Body of pancreas (tissue), 4 donors: ENCODE data around the gene LRRC37A3. TPM values are rescaled to one million over a fixed set of nuclear protein-coding genes. Genes with fewer than 3 reads are reported as not detected.

Experiments
- ATAC-seq: fragments of 150-250 bp; one replicate; pipeline ENCODE4 v1.9.1; 2016
- DNase-seq, 4 donors: peaks; one replicate each; pipeline ENCODE4 v3.0.0-alpha.2; 2019
- H3K27ac ChIP-seq, 4 donors: fragments of 200-600 bp; sonication (generic); 1 replicate in 3 of 4; 2 replicates in 1 of 4; pipeline versions ENCODE4 v1.5.1 to v1.6.1; 2016 to 2019; ENCODE audit warnings: mild to moderate bottlenecking in 1 of 4, mixed read lengths in 1 of 4, moderate library complexity in 1 of 4
- H3K27me3 ChIP-seq, 2 donors: fragments of 200-600 bp; sonication (generic); one replicate each; pipeline ENCODE4 v1.6.0; 2016; ENCODE audit warnings: mild to moderate bottlenecking in 1 of 2
- H3K36me3 ChIP-seq, 2 donors: fragments of 200-600 bp; sonication (generic); replicated peaks in 1 of 2; 2 replicates each; pipeline ENCODE4 v1.5.1; 2016; ENCODE audit warnings: low read depth in 2 of 2; ENCODE audit not compliant: insufficient read depth in 1 of 2
- H3K4me1 ChIP-seq: fragments of 200-600 bp; sonication (generic); one replicate; pipeline ENCODE4 v1.6.0; 2016
- H3K4me3 ChIP-seq, 2 donors: fragments of 200-600 bp; sonication (generic); 1 replicate in 1 of 2; 2 replicates in 1 of 2; pipeline ENCODE4 v1.5.1; 2016 to 2019
- H3K9me3 ChIP-seq, 3 donors: fragments of 200-600 bp; sonication (generic); 1 replicate in 2 of 3; 2 replicates in 1 of 3; pipeline ENCODE4 v1.5.1; 2016
- CTCF ChIP-seq, 7 experiments: fragments of 450-650 bp in 4 of 7; fragments of 200-600 bp in 3 of 7; sonication (generic) in 3 of 7; IDR thresholded peaks; one replicate each; pipeline ENCODE4 v1.5.1; 2016 to 2019; ENCODE audit warnings: antibody characterized with exemption in 7 of 7
- POLR2A ChIP-seq, 3 donors: fragments of 450-650 bp; IDR thresholded peaks; one replicate each; pipeline ENCODE4 v1.6.1; 2016; ENCODE audit warnings: antibody characterized with exemption in 3 of 3, mild to moderate bottlenecking in 2 of 3
- WGBS, 2 donors: methylation state at CpG; one replicate each; pipeline ENCODE4 v1.1.5; 2017; 5-methylcytosine and 5-hydroxymethylcytosine counted together
- intact Hi-C: fragments of 100-400 bp; cut with DNase I; formaldehyde crosslinking; loops from one replicate; pipeline ENCODE4 v1.15.1; 2023
- total RNA-seq, 2 donors: library from RNA; depleted of rRNA; stranded (reverse); fragments of >200 nt; gene quantifications; one replicate each; pipeline ENCODE4 v1.1.0, GENCODE V29; 2016

The LRRC37A3 gene
- total RNA-seq, 2 donors from 2014 or later = 2.6 to 6.0 TPM

GRCh38 chr17:64941045-64941444 lies 21.8 kb upstream of the LRRC37A3 start:
- Histone ChIP-seq H3K27me3 (no peaks in the 10 kb centered on the region), H3K4me3 (no peak overlapping the region), H3K36me3 (no peaks in the 10 kb centered on the region), H3K9me3 (no peaks in the 10 kb centered on the region), H3K27ac (no peak overlapping the region), H3K4me1 (no peaks in the 10 kb centered on the region)
- DNase-seq (no peak), ATAC-seq (no peak)
- 93% methylated on average over 3 of the region's 3 CpGs for WGBS, 2 donors
- intact Hi-C loops = no loop called here
- no peak for TF ChIP-seq CTCF (IDR thresholded peaks at IDR 0.05)
- TF ChIP-seq POLR2A (IDR thresholded peaks at IDR 0.05) = no peak

- intact Hi-C loops = no loop called here
These were observed 20.8 kb upstream of the LRRC37A3 start for GRCh38 chr17:64940055-64940454.

GRCh38 chr17:64938925-64939474 lies 19.7 kb upstream of the LRRC37A3 start:
- Histone ChIP-seq H3K36me3 (no peaks in the 10 kb centered on the region), H3K4me3 (no peak overlapping the region), H3K27ac (no peak overlapping the region), H3K4me1 (no peaks in the 10 kb centered on the region), H3K9me3 (no peaks in the 10 kb centered on the region), H3K27me3 (no peaks in the 10 kb centered on the region)
- DNase-seq (peak in 3 of 4 donors; percentile 38 to 51 (median 42)), ATAC-seq (no peak)
- 47 to 67% methylated on average over 9 to 11 of the region's 11 CpGs for WGBS, 2 donors
- TF ChIP-seq CTCF (IDR thresholded peaks at IDR 0.05) = peak in 6 of 7 experiments; percentile 10 to 41 (median 34)
- TF ChIP-seq POLR2A (IDR thresholded peaks at IDR 0.05) = no peak
- intact Hi-C loops = no loop called here

More at GRCh38 chr17:64940055-64940454, 20.8 kb upstream of the LRRC37A3 start:
- DNase-seq (no peak), ATAC-seq (no peak)
- Histone ChIP-seq H3K4me1 (no peaks in the 10 kb centered on the region), H3K27ac (no peak overlapping the region), H3K27me3 (no peaks in the 10 kb centered on the region), H3K4me3 (no peak overlapping the region), H3K36me3 (no peaks in the 10 kb centered on the region), H3K9me3 (no peaks in the 10 kb centered on the region)
- WGBS, 2 donors = 88 to 96% methylated on average over 4 of the region's 4 CpGs
- no peak for TF ChIP-seq CTCF (IDR thresholded peaks at IDR 0.05)
- TF ChIP-seq POLR2A (IDR thresholded peaks at IDR 0.05) = no peak

GRCh38 chr17:64938290-64938689 lies 19.0 kb upstream of the LRRC37A3 start:
- no peak for DNase-seq

More at GRCh38 chr17:64938290-64938689, 19.0 kb upstream of the LRRC37A3 start:
- Histone ChIP-seq H3K4me3 (no peak overlapping the region), H3K27ac (no peak overlapping the region), H3K36me3 (no peaks in the 10 kb centered on the region), H3K27me3 (no peaks in the 10 kb centered on the region), H3K9me3 (no peaks in the 10 kb centered on the region), H3K4me1 (no peaks in the 10 kb centered on the region)
- TF ChIP-seq POLR2A (IDR thresholded peaks at IDR 0.05) (no peak), CTCF (IDR thresholded peaks at IDR 0.05) (no peak)
- ATAC-seq = no peak
- intact Hi-C loops = no loop called here
